Adrenal gland (tissue), 5 donors: Measurements from ENCODE around the gene COL4A1.
"Not testable (repeated sequence)": the region's sequence is repeated elsewhere in the genome, so short reads cannot be mapped to it uniquely, and the experiment has no call there.

Source experiments
- CTCF ChIP-seq, 6 experiments: fragments of 450-650 bp in 4 of 6; fragments of 200-600 bp in 2 of 6; sonication (generic) in 1 of 6; IDR thresholded peaks; 1 replicate in 5 of 6; 2 replicates in 1 of 6; pipeline versions ENCODE4 v1.5.1 to v1.8.0; 2016 to 2021; ENCODE audit warnings: antibody characterized with exemption in 6 of 6, mild to moderate bottlenecking in 2 of 6, moderate library complexity in 1 of 6
- POLR2A ChIP-seq, 2 donors: fragments of 450-650 bp; IDR thresholded peaks; one replicate each; pipeline ENCODE4 v1.6.1; 2017; ENCODE audit warnings: antibody characterized with exemption in 2 of 2, mild to moderate bottlenecking in 2 of 2, moderate library complexity in 1 of 2
- donor health status: DM: no; HTN: no; CAD: no.

- not testable (repeated sequence) for TF ChIP-seq CTCF, POLR2A (IDR thresholded peaks at IDR 0.05)
These were observed 6.8 kb upstream of the COL4A1 start for GRCh38 chr13:110313733-110314132.
